GM12892 (cell line): ENCODE measurements around the gene COX4I1.

Experiments
- POLR2A ChIP-seq: IDR thresholded peaks from 2 replicates; pipeline ENCODE4 v1.6.1; 2011; ENCODE audit warnings: low read depth, low read length, control low read depth
- POLR2AphosphoS5 ChIP-seq: IDR thresholded peaks from 2 replicates; pipeline ENCODE4 v1.6.1; 2011; ENCODE audit warnings: low read depth, low read length, control low read depth
- TAF1 ChIP-seq: IDR thresholded peaks from 2 replicates; pipeline ENCODE4 v1.6.1; 2011; ENCODE audit warnings: low read depth, mild to moderate bottlenecking, control low read depth, low read length, borderline replicate concordance

DNA sequence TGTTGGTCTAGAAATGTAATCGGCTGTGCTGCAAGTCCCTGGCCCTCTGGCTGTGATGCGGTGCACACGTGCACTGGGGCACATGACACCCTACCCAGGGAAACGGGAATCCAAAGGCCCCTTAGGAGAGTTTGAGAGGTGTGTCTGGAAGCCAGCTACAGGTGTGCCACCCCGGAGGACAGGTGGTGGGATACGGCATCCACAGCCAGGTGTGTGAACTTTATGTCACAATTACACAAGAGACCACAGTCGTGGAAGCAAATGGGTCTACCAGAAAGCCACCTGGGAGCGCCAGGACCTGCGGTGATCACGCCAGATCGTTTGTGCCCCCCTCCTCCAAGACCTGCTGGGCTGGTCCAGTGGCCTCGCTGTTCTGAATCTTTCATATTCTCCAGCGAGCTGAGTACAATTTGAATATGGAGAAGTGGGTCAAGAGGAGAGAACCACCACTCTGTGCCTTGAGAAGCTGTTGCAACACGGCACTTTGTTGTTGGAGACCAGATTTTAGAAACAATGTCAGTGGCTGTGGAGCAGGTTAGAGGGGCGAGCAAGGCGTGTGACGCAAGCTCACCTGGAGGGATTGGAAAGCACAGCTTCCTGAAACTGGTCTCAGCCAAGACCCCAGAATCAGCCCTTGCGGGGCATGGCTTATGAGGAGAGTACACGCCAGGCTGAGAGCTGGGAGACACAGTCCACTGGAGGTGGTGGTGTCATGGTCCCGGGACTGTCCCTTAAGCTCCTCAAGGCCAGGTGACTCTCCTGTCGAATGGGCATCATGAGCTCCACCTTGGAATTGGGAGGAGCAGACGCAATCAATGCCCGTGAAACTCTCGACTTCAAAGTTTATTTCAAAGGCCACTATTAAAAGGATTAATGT is 37.4 kb downstream of the COX4I1 start:
- TF ChIP-seq POLR2AphosphoS5 (no peak), POLR2A (no peak), TAF1 (no peak)
